ENCODE measurements around the gene CHST12.
"Not testable (repeated sequence)": the region's sequence is repeated elsewhere in the genome, so short reads cannot be mapped to it uniquely, and the experiment has no call there.

CHST12 gene

DNA sequence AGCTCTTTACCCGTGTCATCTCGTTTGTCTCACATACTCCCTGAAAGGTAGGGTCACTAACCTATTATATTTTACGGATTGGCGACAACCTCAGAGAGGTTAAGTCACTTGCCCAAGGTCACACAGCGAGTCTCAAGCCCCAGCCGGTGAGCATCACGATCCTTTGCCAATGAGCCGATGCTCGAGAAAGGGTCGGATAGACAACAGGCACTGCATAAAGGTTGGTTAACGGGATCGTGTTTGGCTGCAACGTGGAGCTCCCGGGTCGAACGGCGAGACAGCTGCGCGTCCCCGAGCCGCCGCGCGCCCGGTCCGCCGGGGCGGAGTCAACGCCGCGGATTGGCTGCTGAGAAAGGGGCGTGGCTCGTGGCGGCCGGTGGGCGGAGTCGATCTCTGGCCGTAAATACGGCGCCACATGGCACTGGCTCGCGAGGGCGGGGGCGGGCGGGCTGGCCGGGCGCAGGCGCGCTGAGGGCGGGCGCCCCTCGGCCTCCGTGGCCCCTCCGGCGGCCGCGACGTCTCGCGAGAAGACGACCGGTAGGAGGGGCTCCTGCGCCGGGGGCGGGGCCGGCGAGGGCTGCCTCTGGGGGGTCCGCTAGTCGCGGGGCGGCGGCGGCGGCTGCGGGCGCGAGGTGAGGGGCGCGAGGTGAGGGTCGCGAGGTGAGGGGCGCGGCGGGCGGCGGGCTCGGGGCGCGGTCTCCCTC lies at the start of gene CHST12:
Gene CHST12 (plus strand): TSS at position 598 of the 704 bp plus-strand sequence. CDS start 29,029 bp downstream, outside the sequence.
- peak; percentile 95 for DNase-seq (ENCODE audit: low spot score)

DNA sequence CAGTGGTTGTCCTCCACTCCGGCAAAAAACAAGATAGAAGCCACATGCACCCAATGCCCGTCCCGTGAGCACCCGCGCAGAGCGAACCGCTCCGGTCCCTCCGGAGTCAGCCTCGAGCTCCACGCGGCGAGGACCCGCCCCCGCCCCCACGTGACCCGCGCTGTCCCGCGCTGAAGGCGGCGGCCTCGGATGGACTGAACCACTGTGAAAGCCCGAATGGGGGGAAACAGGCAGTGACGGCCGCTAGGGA lies 49.5 kb upstream of the CHST12 start:
- peak; percentile 89 for DNase-seq (ENCODE audit: low spot score)

DNA sequence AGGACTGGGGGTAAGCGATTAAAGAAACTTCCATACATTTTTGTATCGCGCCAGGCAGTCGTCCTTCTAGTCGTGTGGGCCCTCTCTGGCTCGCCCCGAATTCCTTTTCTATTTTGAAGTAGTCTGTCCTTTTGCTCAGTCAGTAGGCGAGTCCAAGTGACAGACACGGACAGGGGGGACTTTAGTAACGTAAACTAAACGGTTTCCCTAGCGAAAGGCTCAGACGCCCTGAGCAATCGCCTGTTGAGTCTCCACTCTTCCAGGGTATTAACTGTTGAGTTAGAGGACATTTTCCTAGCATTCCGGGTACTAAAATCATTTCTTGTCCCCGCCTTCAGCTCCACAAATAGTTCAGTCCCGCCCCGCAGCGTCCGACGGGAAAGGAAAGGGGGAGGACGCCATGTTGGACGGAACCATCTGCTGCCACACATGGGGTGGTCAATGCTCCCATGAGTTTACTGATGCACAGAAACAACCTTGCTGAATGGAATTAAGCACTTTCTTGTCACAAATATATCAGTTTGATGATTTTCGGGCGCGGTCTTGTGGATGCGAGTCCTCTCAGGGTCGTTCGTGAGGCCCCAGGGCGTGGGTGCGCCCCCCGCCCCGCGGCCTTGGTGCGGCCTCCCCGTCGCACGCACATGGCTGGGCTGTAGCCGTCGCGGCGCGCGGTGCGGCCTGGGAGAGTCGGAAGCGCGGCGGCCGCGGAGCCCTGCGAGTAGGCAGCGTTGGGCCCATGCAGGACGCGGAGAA lies 49.0 kb upstream of the CHST12 start, which contains the start of gene EIF3B:
Gene EIF3B (plus strand): TSS at position 642 of the 753 bp plus-strand sequence. CDS start 95 bp downstream, at position 737.
- peak; percentile 92 for DNase-seq (ENCODE audit: low spot score)

DNA sequence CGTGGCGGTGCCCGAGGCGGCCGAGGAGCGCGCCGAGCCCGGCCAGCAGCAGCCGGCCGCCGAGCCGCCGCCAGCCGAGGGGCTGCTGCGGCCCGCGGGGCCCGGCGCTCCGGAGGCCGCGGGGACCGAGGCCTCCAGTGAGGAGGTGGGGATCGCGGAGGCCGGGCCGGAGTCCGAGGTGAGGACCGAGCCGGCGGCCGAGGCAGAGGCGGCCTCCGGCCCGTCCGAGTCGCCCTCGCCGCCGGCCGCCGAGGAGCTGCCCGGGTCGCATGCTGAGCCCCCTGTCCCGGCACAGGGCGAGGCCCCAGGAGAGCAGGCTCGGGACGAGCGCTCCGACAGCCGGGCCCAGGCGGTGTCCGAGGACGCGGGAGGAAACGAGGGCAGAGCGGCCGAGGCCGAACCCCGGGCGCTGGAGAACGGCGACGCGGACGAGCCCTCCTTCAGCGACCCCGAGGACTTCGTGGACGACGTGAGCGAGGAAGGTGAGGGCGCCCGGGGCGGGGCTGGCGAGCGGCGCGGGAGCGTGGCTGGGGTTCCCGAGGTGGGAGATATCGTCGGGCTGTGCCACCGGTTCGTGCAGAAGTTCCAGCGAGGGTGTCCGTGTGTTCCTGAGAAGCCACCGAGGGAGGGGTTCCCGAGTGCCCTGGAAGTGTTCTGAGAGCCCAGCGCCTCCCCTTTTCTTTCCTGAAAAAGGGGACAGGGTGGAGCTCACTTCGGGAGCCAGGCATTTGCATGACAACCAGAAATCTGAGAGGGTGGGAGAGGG lies 48.3 kb upstream of the CHST12 start:
- no peak for DNase-seq (ENCODE audit: low spot score)

DNA sequence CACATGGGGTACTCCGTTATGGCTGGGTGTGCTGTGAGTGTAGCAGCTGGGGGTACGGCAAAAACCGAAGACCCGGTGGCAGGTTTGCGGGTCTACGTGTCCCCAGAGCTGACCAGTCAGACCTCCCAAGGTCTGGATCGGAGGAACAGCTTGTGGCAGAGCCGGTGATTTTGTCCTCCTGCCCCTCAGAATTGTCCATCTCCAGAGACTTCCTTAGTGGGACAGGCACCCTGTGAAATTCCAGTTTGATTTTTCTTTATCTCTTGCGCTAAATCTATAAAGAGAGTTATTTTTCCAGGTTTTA lies 47.8 kb upstream of the CHST12 start:
- DNase-seq (ENCODE audit: low spot score) = no peak

DNA sequence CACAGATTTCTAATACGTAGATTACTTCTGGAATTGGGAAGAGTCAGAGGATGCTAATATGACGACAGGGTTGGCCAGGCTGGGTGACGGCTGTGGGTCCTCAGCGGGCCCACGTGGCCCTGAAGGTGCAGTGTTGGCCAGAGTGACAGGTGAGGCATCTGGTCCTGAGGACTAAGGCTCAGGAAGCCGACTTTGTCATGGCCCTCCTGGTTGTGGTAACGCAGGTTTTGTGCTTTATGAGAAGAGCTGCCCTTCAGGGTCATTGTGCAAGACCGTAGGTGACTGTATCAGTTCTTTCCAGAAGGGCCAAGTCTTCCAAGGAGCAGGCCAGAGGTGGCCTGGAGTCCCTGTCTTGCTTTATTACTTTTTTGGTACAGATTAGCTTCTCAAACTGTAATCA lies 46.2 kb upstream of the CHST12 start:
- no peak for DNase-seq (ENCODE audit: low spot score)

DNA sequence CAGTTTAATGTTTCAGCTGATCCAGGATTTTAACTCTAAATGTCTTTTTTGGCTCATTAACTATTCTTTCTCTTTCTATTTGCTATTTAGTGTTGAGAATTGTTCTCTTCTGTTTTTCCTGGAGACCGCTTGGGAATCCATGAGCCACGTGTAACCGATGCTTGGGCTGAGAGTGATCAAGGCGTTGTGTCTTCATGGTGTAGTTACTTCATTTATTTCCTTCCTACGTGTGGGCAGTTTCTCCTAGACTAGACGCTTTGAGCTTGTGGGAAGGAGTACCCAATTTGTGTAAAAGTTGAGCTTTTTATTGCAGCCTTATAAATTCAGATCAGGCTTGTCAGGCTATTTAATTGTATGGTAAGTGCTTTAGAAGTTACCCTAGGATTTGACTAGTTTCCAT lies 45.8 kb upstream of the CHST12 start:
- DNase-seq (ENCODE audit: low spot score) = no peak

DNA sequence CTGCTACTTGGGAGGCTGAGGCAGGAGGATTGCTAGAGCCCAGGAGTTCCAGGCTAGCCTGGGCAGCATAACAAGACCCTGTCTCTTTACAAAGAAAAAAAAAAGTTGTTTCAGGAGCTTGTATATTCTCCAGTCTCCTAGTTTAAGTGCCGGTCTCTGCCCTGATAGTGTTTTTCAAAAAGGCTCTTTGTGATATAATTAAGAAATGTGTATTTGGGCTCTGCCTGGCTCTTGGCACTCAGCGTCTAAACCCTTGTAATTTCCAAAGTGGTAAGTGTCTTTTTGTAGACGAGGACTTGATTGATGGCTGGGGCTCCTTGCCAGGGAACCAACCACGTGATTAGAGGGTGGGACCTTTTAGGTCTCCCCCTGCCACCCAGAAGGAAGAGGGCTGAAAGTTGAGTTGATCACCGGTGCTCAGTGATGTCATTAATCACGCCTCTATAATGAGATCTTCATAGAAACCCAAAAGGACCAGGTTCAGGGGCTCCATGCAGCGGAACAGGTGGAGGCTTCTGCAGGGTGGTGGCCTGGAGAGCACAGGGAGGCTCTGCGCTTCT lies 44.4 kb upstream of the CHST12 start:
- DNase-seq (ENCODE audit: low spot score) = no peak

DNA sequence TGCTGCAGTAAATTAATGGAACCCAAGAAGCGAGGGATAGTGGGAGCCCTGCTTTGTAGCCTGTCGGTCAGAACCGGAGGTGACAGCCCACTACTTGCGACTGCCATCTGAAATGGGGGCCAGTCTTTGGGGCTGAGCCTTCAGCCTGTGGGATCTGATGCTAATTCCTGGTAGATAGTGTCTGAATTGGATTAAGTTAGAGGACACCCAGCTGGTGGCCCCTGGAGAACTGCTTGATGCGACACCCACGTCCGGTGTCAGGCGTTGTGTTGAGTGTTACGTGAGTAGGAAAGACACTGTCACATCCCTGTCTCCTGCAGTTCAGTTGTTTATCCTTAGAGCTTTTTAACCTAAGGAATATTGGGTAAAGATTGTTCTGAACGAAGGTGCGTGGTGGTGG lies 43.8 kb upstream of the CHST12 start:
- no peak for DNase-seq (ENCODE audit: low spot score)

DNA sequence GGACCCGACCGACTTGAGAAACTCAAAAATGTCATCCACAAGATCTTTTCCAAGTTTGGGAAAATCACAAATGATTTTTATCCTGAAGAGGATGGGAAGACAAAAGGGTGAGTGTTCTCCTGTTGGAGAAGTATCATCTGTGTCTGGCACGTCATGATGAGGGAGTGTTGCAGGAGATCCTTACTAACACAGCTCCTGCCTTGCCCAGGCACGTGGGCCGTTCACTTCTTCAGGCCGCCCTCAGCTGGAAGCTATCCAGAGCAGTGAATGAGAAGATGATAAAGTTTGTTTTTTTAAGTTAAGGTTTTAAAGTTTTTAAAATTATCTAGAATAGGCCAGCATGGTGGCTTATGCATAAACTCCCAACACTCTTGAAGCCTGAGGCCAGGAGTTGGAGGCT lies 42.6 kb upstream of the CHST12 start:
- no peak for DNase-seq (ENCODE audit: low spot score)

DNA sequence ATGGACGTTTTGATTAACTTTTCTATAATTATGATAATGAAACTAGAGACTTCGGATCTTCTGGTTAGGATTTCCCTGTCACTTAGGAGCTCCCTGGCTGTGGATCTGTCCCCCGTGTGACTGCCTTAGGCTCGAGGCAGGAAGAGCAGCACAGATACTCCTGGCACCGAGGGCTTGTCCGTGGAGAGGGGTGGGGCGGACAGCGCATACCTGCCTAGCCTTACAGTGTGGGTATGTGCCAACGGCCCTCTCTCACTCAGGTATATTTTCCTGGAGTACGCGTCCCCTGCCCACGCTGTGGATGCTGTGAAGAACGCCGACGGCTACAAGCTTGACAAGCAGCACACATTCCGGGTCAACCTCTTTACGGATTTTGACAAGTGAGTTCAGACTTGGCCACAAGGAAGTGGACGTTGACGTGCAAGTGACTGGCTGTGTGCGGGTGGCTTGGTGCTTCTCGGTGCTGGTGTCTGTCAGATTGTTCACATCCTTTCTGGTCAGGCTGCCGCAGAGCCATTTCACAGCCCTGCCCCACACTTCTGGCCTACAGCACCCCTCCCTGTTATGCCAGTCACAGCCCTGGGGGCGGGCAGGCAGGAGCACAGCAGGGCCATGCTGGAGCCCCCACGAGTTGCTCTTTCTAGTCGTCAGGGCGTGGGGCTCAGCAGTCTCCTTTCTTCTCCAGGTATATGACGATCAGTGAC lies 40.9 kb upstream of the CHST12 start:
- DNase-seq (ENCODE audit: low spot score) = no peak

DNA sequence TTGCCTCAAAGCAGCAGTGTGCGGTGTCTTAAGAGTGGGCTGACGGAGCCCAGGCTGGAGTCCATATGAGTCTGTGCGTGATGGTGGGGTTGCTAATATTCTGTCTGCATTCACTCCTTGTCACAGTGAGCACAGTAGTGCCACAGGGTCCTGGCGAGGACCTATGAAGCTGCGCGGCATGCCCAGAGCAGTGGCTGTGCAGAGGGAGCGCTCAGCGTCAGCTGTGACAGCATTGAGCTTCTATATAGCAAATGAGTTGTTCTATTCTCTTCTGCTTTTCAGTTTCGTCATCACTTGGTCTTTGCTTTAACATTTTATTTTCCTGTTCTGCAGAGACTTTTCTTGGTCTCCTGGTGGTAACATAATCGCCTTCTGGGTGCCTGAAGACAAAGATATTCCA lies 34.3 kb upstream of the CHST12 start:
- DNase-seq (ENCODE audit: low spot score) = no peak

DNA sequence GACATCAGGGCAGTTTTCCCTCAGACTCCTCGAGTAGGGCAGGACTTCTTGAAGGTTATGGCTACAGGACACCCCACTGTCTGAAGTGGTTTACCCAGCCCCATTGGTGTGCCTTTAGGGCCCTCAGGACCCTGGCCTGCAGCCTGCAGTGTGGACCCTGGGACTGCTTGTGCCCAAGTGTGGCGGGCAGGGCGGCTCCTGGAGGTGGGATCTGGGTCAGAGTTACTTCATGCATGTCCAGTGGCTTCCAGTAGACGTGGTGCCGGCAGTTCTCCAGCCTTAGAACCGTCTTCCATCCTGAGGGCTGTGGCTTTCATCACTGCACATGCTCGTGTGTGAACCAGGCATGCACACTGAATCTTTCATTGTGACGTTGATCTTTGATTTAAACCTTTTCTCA lies 32.1 kb upstream of the CHST12 start:
- no peak for DNase-seq (ENCODE audit: low spot score)

DNA sequence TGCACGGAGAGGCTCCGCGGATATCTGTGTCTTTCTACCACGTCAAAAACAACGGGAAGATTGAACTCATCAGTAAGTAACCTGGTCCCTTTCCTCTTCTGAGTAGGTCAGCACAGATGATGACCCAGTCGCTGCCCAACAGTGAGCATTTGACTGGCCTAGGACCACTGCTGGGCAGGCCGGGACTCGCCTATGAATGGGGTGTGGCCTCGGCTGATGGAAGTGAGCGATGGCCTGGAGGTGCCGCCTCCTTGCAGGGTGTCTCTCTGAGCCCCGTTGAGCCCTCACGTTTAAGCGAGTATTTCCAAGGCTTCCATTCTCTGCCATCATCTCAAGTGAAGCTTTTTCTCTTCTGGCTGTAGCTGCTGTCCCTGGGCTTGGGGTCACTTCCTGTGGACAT lies 30.7 kb upstream of the CHST12 start:
- no peak for DNase-seq (ENCODE audit: low spot score)

DNA sequence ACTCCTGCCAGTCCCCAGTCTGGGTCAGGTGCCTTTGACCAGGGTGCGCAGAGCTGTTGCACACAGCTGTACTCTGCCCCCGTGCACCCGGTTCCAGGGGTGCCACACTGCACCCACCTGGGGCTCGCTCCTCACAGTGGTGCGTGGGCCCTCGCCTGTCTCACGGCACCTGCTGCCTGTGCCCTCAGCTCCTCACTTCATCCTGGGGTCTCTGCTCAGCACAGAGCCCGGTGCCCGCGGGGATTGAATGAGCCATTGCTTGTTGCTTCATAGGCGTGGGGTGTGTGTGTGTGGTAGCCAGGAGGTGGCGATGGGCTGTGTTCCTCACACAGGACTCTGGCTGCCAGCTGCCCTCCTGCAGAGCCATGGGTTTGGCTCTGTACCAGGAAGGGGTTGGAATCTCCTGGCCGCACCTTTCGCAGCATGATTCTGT lies 30.3 kb upstream of the CHST12 start:
- no peak for DNase-seq (ENCODE audit: low spot score)

DNA sequence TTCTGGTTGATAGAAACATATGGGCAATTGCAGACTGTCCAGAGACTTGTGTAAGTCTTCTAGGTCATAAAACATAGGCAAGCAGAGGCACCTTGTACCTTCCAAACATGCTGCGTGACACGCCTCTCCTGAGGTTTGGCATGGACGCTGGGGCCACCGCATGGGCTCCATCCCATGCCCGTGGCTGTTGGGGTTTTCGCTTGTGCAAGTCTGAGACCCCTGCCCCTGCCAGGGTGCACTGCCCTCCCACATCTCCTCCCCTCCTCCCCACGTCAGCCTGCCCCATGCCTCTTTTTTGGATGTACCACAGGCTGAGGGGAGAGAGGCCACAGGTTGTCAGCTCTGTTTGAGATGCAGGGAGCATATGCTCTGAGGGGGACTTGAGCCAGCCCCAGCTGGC lies 29.8 kb upstream of the CHST12 start:
- no peak for DNase-seq (ENCODE audit: low spot score)

DNA sequence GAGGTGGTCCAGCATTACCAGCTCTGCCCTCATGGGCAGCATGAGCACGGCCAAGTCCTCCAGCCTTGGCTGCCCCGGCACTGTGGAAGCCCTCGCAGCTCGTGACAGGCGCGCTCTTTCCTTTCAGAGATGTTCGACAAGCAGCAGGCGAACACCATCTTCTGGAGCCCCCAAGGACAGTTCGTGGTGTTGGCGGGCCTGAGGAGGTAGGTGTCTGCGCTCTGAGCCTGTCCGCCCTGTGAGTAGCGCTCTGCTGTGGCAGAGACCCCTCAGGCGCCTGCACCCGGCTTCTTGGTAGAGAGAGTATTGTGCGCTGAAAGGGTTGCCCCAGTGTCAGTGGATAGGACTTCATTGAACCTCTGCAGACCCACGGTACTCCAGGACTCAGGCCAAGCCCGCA lies 29.0 kb upstream of the CHST12 start:
- DNase-seq (ENCODE audit: low spot score) = no peak

DNA sequence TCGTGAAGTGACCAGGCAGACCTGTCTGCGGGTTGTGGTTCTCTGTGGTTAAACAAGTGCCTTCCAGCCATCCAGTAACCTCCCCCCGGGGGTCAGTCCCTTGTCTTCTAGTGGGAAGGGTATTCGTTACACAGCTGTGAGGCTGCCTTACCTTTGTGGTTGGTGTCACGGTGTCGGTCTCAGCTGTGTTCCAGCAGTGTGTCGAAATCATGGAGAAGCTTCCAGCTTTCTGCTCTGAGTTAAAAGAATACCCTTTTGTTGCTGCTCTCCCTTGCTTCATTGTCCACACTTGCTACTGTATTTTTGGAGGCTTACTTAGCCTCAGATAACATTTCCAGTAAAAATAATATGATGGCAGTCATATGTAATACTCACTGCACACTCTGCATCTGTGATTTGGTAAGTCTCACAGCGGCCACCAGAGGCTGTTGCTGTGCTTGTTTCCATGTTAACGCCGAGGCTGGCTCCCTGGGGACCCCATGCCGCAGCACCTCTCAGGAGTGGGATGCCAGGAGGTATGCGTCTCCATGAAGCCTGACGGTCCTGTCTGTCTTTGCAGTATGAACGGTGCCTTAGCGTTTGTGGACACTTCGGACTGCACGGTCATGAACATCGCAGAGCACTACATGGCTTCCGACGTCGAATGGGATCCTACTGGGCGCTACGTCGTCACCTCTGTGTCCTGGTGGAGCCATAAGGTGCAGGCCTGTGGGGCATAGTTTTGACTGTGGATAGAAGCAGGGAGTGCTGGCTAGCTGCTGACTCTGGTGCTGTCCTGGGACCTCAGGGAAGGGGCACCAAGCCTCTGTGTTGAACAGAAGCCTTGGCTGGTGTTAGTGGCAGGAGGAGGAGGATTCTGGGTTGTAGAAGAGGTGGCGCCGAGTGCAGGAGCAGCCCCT lies 28.3 kb upstream of the CHST12 start:
- no peak for DNase-seq (ENCODE audit: low spot score)

DNA sequence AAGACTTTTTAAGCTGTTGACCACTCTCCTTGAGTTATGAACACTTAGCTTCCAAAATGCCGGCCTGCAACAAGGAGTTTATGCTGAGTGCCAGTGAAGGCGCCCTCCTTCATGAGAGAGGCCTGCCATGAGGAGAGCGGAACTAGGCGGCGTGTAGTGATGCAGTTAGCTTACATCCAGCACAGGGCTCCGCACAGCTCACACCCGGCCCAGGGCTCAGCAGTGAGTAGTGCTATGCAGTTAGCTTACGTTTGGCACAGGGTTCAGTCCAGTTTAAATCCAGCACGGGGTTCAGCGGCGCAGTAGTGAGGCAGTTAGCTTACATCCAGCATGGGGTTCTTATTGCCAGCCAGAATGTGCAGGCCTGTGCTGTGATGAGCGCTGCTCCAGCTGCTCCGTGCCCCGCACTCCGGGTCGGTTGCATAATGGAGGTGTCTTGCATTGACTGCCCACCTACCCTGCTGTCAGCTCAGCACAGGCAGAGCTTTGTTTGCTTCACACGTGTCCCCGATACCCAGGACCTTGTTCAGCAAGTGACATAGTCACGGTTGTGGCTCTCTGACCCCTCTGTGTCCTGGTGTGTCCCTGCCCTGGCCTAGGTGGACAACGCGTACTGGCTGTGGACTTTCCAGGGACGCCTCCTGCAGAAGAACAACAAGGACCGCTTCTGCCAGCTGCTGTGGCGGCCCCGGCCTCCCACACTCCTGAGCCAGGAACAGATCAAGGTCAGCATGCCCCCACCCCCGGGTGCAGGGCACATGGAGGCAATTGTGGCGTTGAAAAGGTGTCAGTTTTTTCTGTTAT lies 26.9 kb upstream of the CHST12 start:
- DNase-seq (ENCODE audit: low spot score) = no peak

DNA sequence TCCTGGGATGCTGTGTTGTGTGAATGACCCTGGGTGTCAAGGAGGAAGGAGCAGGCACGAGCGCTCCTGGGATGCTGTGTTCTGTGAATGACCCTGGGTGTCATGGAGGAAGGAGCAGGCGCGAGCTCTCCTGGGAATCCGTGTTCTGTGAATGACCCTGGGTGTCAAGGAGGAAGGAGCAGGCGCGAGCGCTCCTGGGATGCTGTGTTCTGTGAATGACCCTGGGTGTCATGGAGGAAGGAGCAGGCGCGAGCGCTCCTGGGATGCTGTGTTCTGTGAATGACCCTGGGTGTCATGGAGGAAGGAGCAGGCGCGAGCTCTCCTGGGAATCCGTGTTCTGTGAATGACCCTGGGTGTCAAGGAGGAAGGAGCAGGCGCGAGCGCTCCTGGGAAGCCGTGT lies 25.9 kb upstream of the CHST12 start:
- not testable (repeated sequence) for DNase-seq (ENCODE audit: low spot score)

All from CD4-positive, alpha-beta T cell treated with Interleukin-2 at 100 ng/mL for 4 hours (primary cell).